ENCODE measurements around the gene TLCD3B. TPM values are rescaled to one million over a fixed set of nuclear protein-coding genes. Genes with fewer than 3 reads are reported as not detected.

TLCD3B gene
- total RNA-seq: under 1 TPM; 0.22 to 0.33 (median 0.32) TPM

- Mint-ChIP-seq H3K27me3 (ENCODE audit: low read depth) (peaks cover 61% of the 10 kb centered on the region), H3K4me3 (peak within 1 kb of the TSS; percentile 24), H3K9me3 (no peaks in the 10 kb centered on the region), H3K4me1 (ENCODE audit: low read depth) (peaks cover 10% of the 10 kb centered on the region), H3K36me3 (ENCODE audit: insufficient read depth) (no peaks in the 10 kb centered on the region)
- peak in 1 of 2 donors; percentile 38 for ATAC-seq
- DNase-seq: no peak
Observed at GRCh38 chr16:30030841-30031413, at the start of gene TLCD3B. Gene TLCD3B (minus strand): TSS chr16:30031271. CDS start chr16:30030527, 744 bp downstream.

GRCh38 chr16:30079480-30079879 is 48.4 kb upstream of the TLCD3B start:
- no peaks in the 10 kb centered on the region for H3K27me3 Mint-ChIP-seq (ENCODE audit: low read depth)
- ATAC-seq (no peak), DNase-seq (no peak)
- no peak overlapping the region for H3K4me3 Mint-ChIP-seq
- peaks cover 35% of the 10 kb centered on the region for H3K4me1 Mint-ChIP-seq (ENCODE audit: low read depth)
- H3K36me3 Mint-ChIP-seq (ENCODE audit: insufficient read depth): peaks cover 30% of the 10 kb centered on the region
- H3K9me3 Mint-ChIP-seq: no peaks in the 10 kb centered on the region

GRCh38 chr16:30078744-30079143 is 47.7 kb upstream of the TLCD3B start:
- no peak overlapping the region for H3K4me3 Mint-ChIP-seq
- DNase-seq: no peak
- ATAC-seq: no peak
- H3K27me3 Mint-ChIP-seq (ENCODE audit: low read depth): no peaks in the 10 kb centered on the region
- H3K4me1 Mint-ChIP-seq (ENCODE audit: low read depth): peaks cover 36% of the 10 kb centered on the region
- peaks cover 30% of the 10 kb centered on the region for H3K36me3 Mint-ChIP-seq (ENCODE audit: insufficient read depth)
- no peaks in the 10 kb centered on the region for H3K9me3 Mint-ChIP-seq

- ATAC-seq: no peak
- no peaks in the 10 kb centered on the region for H3K9me3 Mint-ChIP-seq
- DNase-seq: no peak
- H3K27me3 Mint-ChIP-seq (ENCODE audit: low read depth): no peaks in the 10 kb centered on the region
- peaks cover 36% of the 10 kb centered on the region for H3K4me1 Mint-ChIP-seq (ENCODE audit: low read depth)
- peak overlapping the region; percentile 93 for H3K4me3 Mint-ChIP-seq
- H3K36me3 Mint-ChIP-seq (ENCODE audit: insufficient read depth): peaks cover 25% of the 10 kb centered on the region
Observed at GRCh38 chr16:30077656-30078055, 46.6 kb upstream of the TLCD3B start.

- DNase-seq: no peak
Observed at GRCh38 chr16:30076276-30076791, 45.3 kb upstream of the TLCD3B start.

GRCh38 chr16:30075503-30076275 is 44.6 kb upstream of the TLCD3B start, which contains the start of gene PPP4C:
Gene PPP4C (plus strand): TSS chr16:30075994. CDS start chr16:30076378, 384 bp downstream.
- Mint-ChIP-seq H3K4me1 (ENCODE audit: low read depth) (peaks cover 36% of the 10 kb centered on the region), H3K9me3 (no peaks in the 10 kb centered on the region), H3K36me3 (ENCODE audit: insufficient read depth) (peaks cover 26% of the 10 kb centered on the region), H3K27me3 (ENCODE audit: low read depth) (no peaks in the 10 kb centered on the region), H3K4me3 (peak within 1 kb of the TSS; percentile 93)
- ATAC-seq (peak; percentile 91 to 94), DNase-seq (peak; percentile 84)

More at GRCh38 chr16:30076276-30076791, 45.3 kb upstream of the TLCD3B start:
- Mint-ChIP-seq H3K27me3 (ENCODE audit: low read depth) (no peaks in the 10 kb centered on the region), H3K9me3 (no peaks in the 10 kb centered on the region), H3K4me1 (ENCODE audit: low read depth) (peaks cover 36% of the 10 kb centered on the region), H3K36me3 (ENCODE audit: insufficient read depth) (peaks cover 25% of the 10 kb centered on the region), H3K4me3 (peak overlapping the region; percentile 93)
- peak; percentile 41 to 47 for ATAC-seq

GRCh38 chr16:30070490-30070889 is 39.4 kb upstream of the TLCD3B start:
- peaks cover 41% of the 10 kb centered on the region for H3K36me3 Mint-ChIP-seq (ENCODE audit: insufficient read depth)
- H3K9me3 Mint-ChIP-seq: no peaks in the 10 kb centered on the region
- H3K27me3 Mint-ChIP-seq (ENCODE audit: low read depth): no peaks in the 10 kb centered on the region
- ATAC-seq: no peak
- no peak for DNase-seq
- peaks cover 35% of the 10 kb centered on the region for H3K4me1 Mint-ChIP-seq (ENCODE audit: low read depth)
- no peak overlapping the region for H3K4me3 Mint-ChIP-seq

- Mint-ChIP-seq H3K4me3 (peak overlapping the region; percentile 8), H3K9me3 (no peaks in the 10 kb centered on the region), H3K27me3 (ENCODE audit: low read depth) (no peaks in the 10 kb centered on the region), H3K4me1 (ENCODE audit: low read depth) (peaks cover 34% of the 10 kb centered on the region), H3K36me3 (ENCODE audit: insufficient read depth) (peaks cover 41% of the 10 kb centered on the region)
- no peak for DNase-seq
- ATAC-seq: no peak
Observed at GRCh38 chr16:30069611-30070462, 38.8 kb upstream of the TLCD3B start.

- Mint-ChIP-seq H3K4me3 (peak overlapping the region; percentile 40), H3K9me3 (no peaks in the 10 kb centered on the region), H3K36me3 (ENCODE audit: insufficient read depth) (peaks cover 41% of the 10 kb centered on the region), H3K4me1 (ENCODE audit: low read depth) (peaks cover 30% of the 10 kb centered on the region), H3K27me3 (ENCODE audit: low read depth) (no peaks in the 10 kb centered on the region)
- ATAC-seq (no peak), DNase-seq (peak; percentile 53)
Observed at GRCh38 chr16:30068750-30069610, 37.9 kb upstream of the TLCD3B start.

GRCh38 chr16:30068333-30068732 is 37.3 kb upstream of the TLCD3B start:
- H3K4me1 Mint-ChIP-seq (ENCODE audit: low read depth): peaks cover 34% of the 10 kb centered on the region
- H3K9me3 Mint-ChIP-seq: no peaks in the 10 kb centered on the region
- H3K27me3 Mint-ChIP-seq (ENCODE audit: low read depth): no peaks in the 10 kb centered on the region
- DNase-seq (no peak), ATAC-seq (no peak)
- peaks cover 41% of the 10 kb centered on the region for H3K36me3 Mint-ChIP-seq (ENCODE audit: insufficient read depth)
- peak overlapping the region; percentile 40 for H3K4me3 Mint-ChIP-seq

- H3K36me3 Mint-ChIP-seq (ENCODE audit: insufficient read depth): peaks cover 41% of the 10 kb centered on the region
- no peaks in the 10 kb centered on the region for H3K9me3 Mint-ChIP-seq
- peak overlapping the region; percentile 98 for H3K4me3 Mint-ChIP-seq
- no peaks in the 10 kb centered on the region for H3K27me3 Mint-ChIP-seq (ENCODE audit: low read depth)
- no peak for DNase-seq
- ATAC-seq: no peak
- H3K4me1 Mint-ChIP-seq (ENCODE audit: low read depth): peaks cover 35% of the 10 kb centered on the region
Observed at GRCh38 chr16:30067584-30067916, 36.5 kb upstream of the TLCD3B start.

GRCh38 chr16:30066761-30067583 is 35.9 kb upstream of the TLCD3B start:
- DNase-seq: no peak
- peak overlapping the region; percentile 98 for H3K4me3 Mint-ChIP-seq
- H3K27me3 Mint-ChIP-seq (ENCODE audit: low read depth): no peaks in the 10 kb centered on the region
- ATAC-seq: no peak
- H3K36me3 Mint-ChIP-seq (ENCODE audit: insufficient read depth): peaks cover 39% of the 10 kb centered on the region
- H3K4me1 Mint-ChIP-seq (ENCODE audit: low read depth): peaks cover 35% of the 10 kb centered on the region
- H3K9me3 Mint-ChIP-seq: no peaks in the 10 kb centered on the region

Measured in activated T-cell treated with anti-CD3 and anti-CD28 coated beads, Interleukin-2, amount 50 U/mL, for 4 hours (primary cell).